ENCODE data around the gene ZNF343. TPM values are rescaled to one million over a fixed set of nuclear protein-coding genes. Genes with fewer than 3 reads are reported as not detected.

The ZNF343 gene
- total RNA-seq, 2 experiments from 2014 or later: 10.4 to 12.0 TPM

GRCh38 chr20:2476742-2477615 is 31.7 kb downstream of the ZNF343 start:
- no peak for ATAC-seq (ENCODE audit: low read depth)
- H3K27me3 Mint-ChIP-seq: no peaks in the 10 kb centered on the region
- POLR2A ChIA-PET: no interaction called here
- H3K36me3 Mint-ChIP-seq: peaks cover 28% of the 10 kb centered on the region
- H3K27ac Mint-ChIP-seq: no peak overlapping the region
- no peak for DNase-seq
- peaks cover 4% of the 10 kb centered on the region for H3K4me1 Mint-ChIP-seq
- H3K9me3 Mint-ChIP-seq: peaks cover 5% of the 10 kb centered on the region
- no peak overlapping the region for H3K4me3 Mint-ChIP-seq

DNA sequence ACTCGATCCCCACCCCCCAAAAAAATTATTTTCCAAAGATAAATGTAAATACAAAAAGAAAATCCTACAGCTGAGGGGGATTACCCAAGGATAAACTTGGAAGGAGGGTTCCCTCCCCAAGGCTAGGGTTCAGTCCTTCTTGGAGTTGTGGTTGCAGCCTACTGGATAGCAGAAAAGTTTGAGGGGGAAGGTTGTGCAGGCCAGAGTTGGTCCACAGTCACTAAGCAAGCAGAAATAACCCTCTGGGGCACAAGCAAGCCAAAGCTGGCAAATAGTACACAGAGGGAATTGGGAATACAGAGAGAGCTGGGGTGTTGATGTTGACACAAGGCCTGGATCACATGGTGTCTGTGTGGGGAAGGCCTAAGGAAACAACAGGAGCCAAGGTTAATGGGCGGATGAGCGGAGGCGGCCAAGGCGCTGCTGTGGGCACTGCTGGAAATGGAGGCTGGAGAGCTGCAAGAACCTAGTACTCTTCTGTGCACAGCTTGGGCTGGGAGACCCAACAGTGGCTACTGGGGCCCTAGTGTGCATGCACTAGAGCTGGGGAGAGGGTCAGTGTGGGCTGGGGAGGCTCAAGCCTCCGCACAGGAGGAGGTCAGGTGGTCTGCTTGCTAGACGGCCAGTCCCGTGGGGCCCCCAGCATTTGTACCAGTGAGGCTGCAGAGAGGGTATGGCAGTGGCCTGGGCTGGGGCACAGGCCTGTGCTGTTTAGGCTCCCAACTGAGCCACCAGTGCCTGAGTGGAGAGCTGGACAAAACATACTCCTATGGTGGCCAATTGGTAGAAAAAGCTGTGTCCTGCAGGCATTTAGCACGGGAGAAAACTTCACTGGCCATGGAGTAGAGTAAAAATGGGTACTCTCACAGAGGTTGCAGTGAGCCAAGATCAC is 32.6 kb downstream of the ZNF343 start:
- Mint-ChIP-seq H3K27ac (no peak overlapping the region), H3K27me3 (no peaks in the 10 kb centered on the region), H3K36me3 (peaks cover 23% of the 10 kb centered on the region), H3K4me1 (peaks cover 3% of the 10 kb centered on the region), H3K9me3 (peaks cover 4% of the 10 kb centered on the region), H3K4me3 (no peak overlapping the region)
- DNase-seq (no peak), ATAC-seq (ENCODE audit: low read depth) (no peak)
- POLR2A ChIA-PET: no interaction called here

DNA sequence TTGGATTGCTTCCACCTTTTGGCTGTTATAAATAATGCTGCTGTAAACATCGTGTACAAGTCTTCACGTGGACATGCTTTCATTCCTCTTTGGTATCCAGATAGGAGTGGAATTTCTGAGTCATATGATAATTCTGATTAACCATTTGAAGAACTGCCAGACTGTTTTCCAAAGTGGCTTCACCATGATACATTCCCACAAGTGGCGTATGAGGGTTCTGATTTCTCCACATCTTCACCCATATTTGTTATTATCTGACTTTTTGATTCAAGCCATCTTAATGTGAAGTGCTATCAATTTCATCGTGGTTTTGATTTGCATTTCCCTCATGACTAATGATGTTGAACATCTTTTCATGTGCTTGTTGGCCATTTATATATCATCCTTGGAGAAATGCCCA is 35.2 kb downstream of the ZNF343 start:
- ATAC-seq (ENCODE audit: low read depth) (no peak), DNase-seq (no peak)
- POLR2A ChIA-PET: no interaction called here
- peaks cover 15% of the 10 kb centered on the region for H3K4me1 Mint-ChIP-seq
- no peak overlapping the region for H3K27ac Mint-ChIP-seq
- H3K27me3 Mint-ChIP-seq: no peaks in the 10 kb centered on the region
- no peaks in the 10 kb centered on the region for H3K9me3 Mint-ChIP-seq
- no peak overlapping the region for H3K4me3 Mint-ChIP-seq
- H3K36me3 Mint-ChIP-seq: peaks cover 17% of the 10 kb centered on the region

DNA sequence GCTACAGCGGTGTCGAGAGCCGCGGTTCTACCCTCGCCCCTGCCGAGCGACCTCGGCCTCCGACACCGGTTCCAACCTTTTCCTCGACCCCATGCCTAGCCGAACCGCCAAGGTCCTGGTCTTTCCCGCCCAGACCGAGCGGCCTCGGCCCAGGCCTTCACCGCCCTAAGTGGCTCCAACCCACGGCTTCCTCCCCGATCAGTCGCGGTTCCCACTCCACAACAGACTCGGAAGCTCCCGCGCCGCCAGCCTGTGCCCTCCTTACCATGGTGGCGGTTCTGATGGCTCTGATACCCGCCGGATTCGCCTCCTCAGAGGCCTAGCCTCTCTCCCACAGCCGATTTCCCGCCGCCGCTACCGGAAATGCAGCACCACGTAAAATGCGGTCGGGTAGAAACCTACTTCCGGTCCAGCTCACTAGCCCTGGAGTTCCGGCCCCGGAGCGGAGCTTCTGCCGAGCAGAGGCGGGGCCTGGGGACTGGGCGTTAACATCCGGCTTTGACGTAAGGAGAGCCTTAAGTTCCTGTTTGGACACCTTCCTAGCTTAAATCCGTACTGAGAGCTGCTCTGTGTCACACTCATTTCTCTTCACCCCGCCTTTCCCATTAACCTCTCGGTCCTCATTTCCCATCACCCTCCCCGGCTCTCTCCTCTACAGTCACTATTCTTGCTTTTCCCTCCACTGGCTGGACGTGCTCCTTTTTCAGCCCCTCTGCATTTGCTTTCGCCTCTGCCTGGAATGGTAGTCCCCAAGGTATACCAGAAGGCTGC is 38.1 kb downstream of the ZNF343 start, which contains the start of gene SNRPB:
Gene SNRPB (minus strand): TSS at position 367 of the 771 bp plus-strand sequence. CDS start 99 bp downstream, at position 268.
- H3K27me3 Mint-ChIP-seq: no peaks in the 10 kb centered on the region
- peak within 1 kb of the TSS; percentile 96 for H3K4me3 Mint-ChIP-seq
- DNase-seq: peak; percentile 95
- peaks cover 40% of the 10 kb centered on the region for H3K4me1 Mint-ChIP-seq
- H3K9me3 Mint-ChIP-seq: no peaks in the 10 kb centered on the region
- H3K27ac Mint-ChIP-seq: peak within 1 kb of the TSS; percentile 98
- H3K36me3 Mint-ChIP-seq: peaks cover 29% of the 10 kb centered on the region
- ATAC-seq (ENCODE audit: low read depth): peak; percentile 95
- POLR2A ChIA-PET: interaction anchor here (0.5 to 3.6 kb wide), 15 partner anchors 9 to 1339 kb away, joined by 3 to 32 read pairs (median 5); partner anchors contain the start of genes IDH3B, NOP56 and ZNF343

DNA sequence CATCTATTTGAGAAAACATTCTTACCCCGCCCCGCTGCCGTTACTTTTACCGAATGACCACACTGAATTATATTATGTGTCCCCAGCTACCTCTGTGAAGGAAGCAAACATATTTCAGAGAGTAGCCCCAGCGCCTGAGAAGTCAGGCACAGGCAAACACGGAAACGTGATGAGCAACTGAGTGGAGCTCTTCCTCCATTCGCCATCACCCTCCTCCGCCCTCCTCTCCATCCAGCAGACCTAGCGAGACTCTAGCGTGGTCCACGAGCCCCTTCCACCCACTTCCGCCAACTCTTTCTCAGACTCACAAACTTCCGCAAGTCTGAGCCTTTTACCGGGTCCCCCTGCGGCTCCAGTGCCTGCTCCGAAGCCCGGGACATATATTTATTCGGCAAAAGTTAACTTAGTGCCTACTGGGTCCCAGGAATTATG is 38.7 kb downstream of the ZNF343 start:
- no peaks in the 10 kb centered on the region for H3K9me3 Mint-ChIP-seq
- POLR2A ChIA-PET: interaction anchor here (0.5 to 3.6 kb wide), 15 partner anchors 12 to 367 kb away, joined by 3 to 32 read pairs (median 4); partner anchors contain the start of genes IDH3B, NOP56 and ZNF343
- DNase-seq (no peak), ATAC-seq (ENCODE audit: low read depth) (peak; percentile 65)
- H3K36me3 Mint-ChIP-seq: peaks cover 30% of the 10 kb centered on the region
- H3K4me3 Mint-ChIP-seq: peak overlapping the region; percentile 96
- peaks cover 41% of the 10 kb centered on the region for H3K4me1 Mint-ChIP-seq
- H3K27ac Mint-ChIP-seq: peak overlapping the region; percentile 98
- H3K27me3 Mint-ChIP-seq: no peaks in the 10 kb centered on the region

- Mint-ChIP-seq H3K27ac (peak overlapping the region; percentile 38), H3K27me3 (no peaks in the 10 kb centered on the region), H3K4me1 (peaks cover 41% of the 10 kb centered on the region), H3K9me3 (no peaks in the 10 kb centered on the region), H3K4me3 (peak overlapping the region; percentile 96), H3K36me3 (peaks cover 38% of the 10 kb centered on the region)
- no peak for DNase-seq
- ATAC-seq (ENCODE audit: low read depth): no peak
- POLR2A ChIA-PET: interaction anchor here (0.6 to 3.6 kb wide), 5 partner anchors 11 to 366 kb away, joined by 3 to 32 read pairs (median 15); partner anchors contain the start of genes IDH3B and ZNF343
Observed at GRCh38 chr20:2468581-2469407, 39.9 kb downstream of the ZNF343 start.

- peaks cover 43% of the 10 kb centered on the region for H3K4me1 Mint-ChIP-seq
- no peaks in the 10 kb centered on the region for H3K27me3 Mint-ChIP-seq
- POLR2A ChIA-PET: interaction anchor here (3.6 kb wide), 1 partner anchor 9 kb away, joined by 32 read pairs; no protein-coding TSS in a partner anchor
- peak overlapping the region; percentile 96 for H3K4me3 Mint-ChIP-seq
- no peak for DNase-seq
- H3K9me3 Mint-ChIP-seq: no peaks in the 10 kb centered on the region
- no peak for ATAC-seq (ENCODE audit: low read depth)
- H3K36me3 Mint-ChIP-seq: peaks cover 44% of the 10 kb centered on the region
- peak overlapping the region; percentile 9 for H3K27ac Mint-ChIP-seq
Observed at GRCh38 chr20:2467412-2467811, 41.3 kb downstream of the ZNF343 start.

DNA sequence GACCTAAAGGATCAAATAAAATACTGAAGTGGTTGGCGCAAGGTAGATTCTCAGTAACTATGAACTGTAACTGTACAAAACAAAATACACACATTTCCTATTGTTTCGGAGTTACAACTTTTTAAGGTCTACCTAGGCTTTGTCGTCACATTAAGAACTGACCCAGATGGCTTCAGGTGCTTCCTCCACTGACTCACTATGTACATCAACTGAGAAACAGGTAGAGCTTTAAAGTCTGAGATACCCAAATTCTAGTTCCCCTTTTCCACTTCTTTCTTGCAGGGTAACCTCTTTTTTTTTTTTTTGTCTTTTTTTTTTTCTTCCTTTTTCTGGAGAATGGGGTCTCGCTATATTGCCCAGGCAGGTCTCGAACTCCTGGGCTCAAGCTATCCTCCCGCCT is 43.6 kb downstream of the ZNF343 start:
- no peak for DNase-seq
- no peaks in the 10 kb centered on the region for H3K9me3 Mint-ChIP-seq
- peaks cover 38% of the 10 kb centered on the region for H3K4me1 Mint-ChIP-seq
- H3K27me3 Mint-ChIP-seq: no peaks in the 10 kb centered on the region
- peaks cover 50% of the 10 kb centered on the region for H3K36me3 Mint-ChIP-seq
- H3K27ac Mint-ChIP-seq: no peak overlapping the region
- H3K4me3 Mint-ChIP-seq: no peak overlapping the region
- POLR2A ChIA-PET: interaction anchor here (0.7 kb wide), 1 partner anchor 26 kb away, joined by 3 read pairs; no protein-coding TSS in a partner anchor
- no peak for ATAC-seq (ENCODE audit: low read depth)

- no peak for DNase-seq
- POLR2A ChIA-PET: no interaction called here
- Mint-ChIP-seq H3K9me3 (no peaks in the 10 kb centered on the region), H3K27me3 (no peaks in the 10 kb centered on the region), H3K27ac (no peak overlapping the region), H3K4me1 (peaks cover 29% of the 10 kb centered on the region), H3K36me3 (peaks cover 50% of the 10 kb centered on the region), H3K4me3 (no peak overlapping the region)
- ATAC-seq (ENCODE audit: low read depth): no peak
Observed at GRCh38 chr20:2463616-2464365, 44.9 kb downstream of the ZNF343 start.

DNA sequence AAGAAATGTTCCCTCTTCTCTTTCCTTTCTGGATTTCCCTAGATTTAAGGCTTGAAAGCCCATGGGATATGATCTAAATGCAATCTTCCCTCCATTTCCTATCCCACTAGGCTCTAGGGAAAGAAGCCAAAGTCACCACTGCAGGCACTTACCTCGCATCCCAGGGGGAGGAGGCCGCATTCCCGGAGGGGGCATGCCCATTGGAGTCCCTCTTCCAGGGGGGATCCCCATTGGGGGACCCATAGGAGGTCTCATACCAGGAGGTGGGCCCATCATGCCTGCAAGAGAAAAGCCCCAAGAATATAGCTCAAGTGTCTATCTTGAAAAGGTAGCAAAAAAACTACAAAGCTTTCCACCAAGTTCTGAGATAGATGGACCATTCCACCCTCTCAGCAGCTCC is 46.2 kb downstream of the ZNF343 start:
- POLR2A ChIA-PET: no interaction called here
- Mint-ChIP-seq H3K36me3 (peaks cover 45% of the 10 kb centered on the region), H3K4me3 (no peak overlapping the region), H3K4me1 (peaks cover 17% of the 10 kb centered on the region), H3K9me3 (no peaks in the 10 kb centered on the region), H3K27me3 (no peaks in the 10 kb centered on the region), H3K27ac (no peak overlapping the region)
- DNase-seq (no peak), ATAC-seq (ENCODE audit: low read depth) (no peak)

- ATAC-seq (ENCODE audit: low read depth): no peak
Observed at GRCh38 chr20:2460752-2461424, 47.8 kb downstream of the ZNF343 start.

More at GRCh38 chr20:2460752-2461424, 47.8 kb downstream of the ZNF343 start:
- Mint-ChIP-seq H3K9me3 (no peaks in the 10 kb centered on the region), H3K4me3 (no peak overlapping the region), H3K36me3 (peaks cover 39% of the 10 kb centered on the region), H3K27me3 (no peaks in the 10 kb centered on the region), H3K27ac (no peak overlapping the region), H3K4me1 (peaks cover 6% of the 10 kb centered on the region)
- POLR2A ChIA-PET: interaction anchor here (0.8 to 6.8 kb wide), 2 partner anchors 8 to 9 kb away, joined by 3 to 32 read pairs; partner anchors contain the start of gene SNRPB
- DNase-seq: no peak
